SK-N-SH treated with all-trans-retinoic acid at 6 μM for 48 hours (cell line): ENCODE results near the gene BTBD16.

ENCODE experiments used
- ARNTL ChIP-seq: fragments of 450-650 bp; formaldehyde crosslinking; IDR thresholded peaks from 2 replicates; pipeline ENCODE4 v1.5.0; 2020; ENCODE audit warnings: low read depth, mild to moderate bottlenecking, moderate library complexity, borderline replicate concordance
- BACH2 ChIP-seq: fragments of 250-450 bp; sonication (Bioruptor Pico); IDR thresholded peaks from 2 replicates; pipeline ENCODE4 v1.9.0; 2021; ENCODE audit warnings: mild to moderate bottlenecking, borderline replicate concordance
- CSRNP3 ChIP-seq: fragments of 250-450 bp; sonication (Bioruptor Pico); IDR thresholded peaks from 2 replicates; pipeline ENCODE4 v1.5.1; 2021; ENCODE audit warnings: mild to moderate bottlenecking, moderate library complexity
- PATZ1 ChIP-seq: fragments of 250-450 bp; sonication (Bioruptor Pico); IDR thresholded peaks from 2 replicates; pipeline ENCODE4 v1.8.0; 2020; ENCODE audit warnings: mild to moderate bottlenecking, moderate library complexity, borderline replicate concordance
- PPARA ChIP-seq: fragments of 250-450 bp; sonication (Bioruptor Pico); IDR thresholded peaks from 2 replicates; pipeline ENCODE4 v1.5.0; 2020; ENCODE audit warnings: mild to moderate bottlenecking, borderline replicate concordance
- RARB ChIP-seq: fragments of 250-450 bp; sonication (Bioruptor Pico); IDR thresholded peaks from 2 replicates; pipeline ENCODE4 v1.8.0; 2021; ENCODE audit warnings: mild to moderate bottlenecking, moderate library complexity
- TSHZ2 ChIP-seq: fragments of 250-450 bp; sonication (Bioruptor Pico); IDR thresholded peaks from 2 replicates; pipeline ENCODE4 v1.5.0; 2020; ENCODE audit warnings: mild to moderate bottlenecking, moderate library complexity
- ZFP3 ChIP-seq: fragments of 250-450 bp; sonication (Bioruptor Pico); IDR thresholded peaks from 2 replicates; pipeline ENCODE4 v1.5.0; 2020; ENCODE audit warnings: mild to moderate bottlenecking, moderate library complexity
- ZFP30 ChIP-seq: fragments of 450-650 bp; formaldehyde crosslinking; IDR thresholded peaks from 2 replicates; pipeline ENCODE4 v1.5.0; 2022; ENCODE audit warnings: mild to moderate bottlenecking, moderate library complexity
- ZNF565 ChIP-seq: fragments of 450-650 bp; formaldehyde crosslinking; conservative IDR thresholded peaks from 2 replicates; pipeline ENCODE4 v1.5.0; 2020; ENCODE audit warnings: low read depth, mild to moderate bottlenecking, moderate library complexity
- ZNF70 ChIP-seq: fragments of 450-650 bp; formaldehyde crosslinking; IDR thresholded peaks from 2 replicates; pipeline ENCODE4 v1.5.0; 2020; ENCODE audit warnings: mild to moderate bottlenecking, moderate library complexity
- ZNF8 ChIP-seq: fragments of 450-650 bp; formaldehyde crosslinking; IDR thresholded peaks from 2 replicates; pipeline ENCODE4 v1.5.0; 2020; ENCODE audit warnings: mild to moderate bottlenecking, moderate library complexity

GRCh38 chr10:122281018-122281626 lies 10.0 kb downstream of the BTBD16 start:
- TF ChIP-seq PPARA (no peak), ZNF565 (CRISPR knock-in tag) (no peak), PATZ1 (CRISPR knock-in tag) (no peak), ZFP30 (no peak), BACH2 (CRISPR knock-in tag) (no peak), ZFP3 (no peak), CSRNP3 (no peak), ZNF70 (CRISPR knock-in tag) (no peak), RARB (no peak), ZNF8 (CRISPR knock-in tag) (no peak), TSHZ2 (CRISPR knock-in tag) (no peak), ARNTL (CRISPR knock-in tag) (no peak)
